OCI-LY1 (cell line): ENCODE measurements around the gene MLX.

Source experiments
- CTCF ChIP-seq: fragments of 200-600 bp; sonication (generic), shearing (Covaris generic); IDR thresholded peaks from 2 replicates; pipeline ENCODE4 v1.5.1; 2017; ENCODE audit warnings: mild to moderate bottlenecking, antibody characterized with exemption, low read length, moderate library complexity, mixed read lengths
- EZH2 ChIP-seq: fragments of 200-600 bp; sonication (generic), shearing (Covaris generic); IDR thresholded peaks from 2 replicates; pipeline ENCODE4 v1.8.0; 2017; ENCODE audit warnings: borderline replicate concordance, mixed run types, mild to moderate bottlenecking, antibody characterized with exemption, low read length, moderate library complexity, mixed read lengths

GRCh38 chr17:42521666-42522262 lies 45.1 kb upstream of the MLX start:
- TF ChIP-seq CTCF (no peak), EZH2 (no peak)
